ENCODE results near the gene HSBP1. TPM values are rescaled to one million over a fixed set of nuclear protein-coding genes. Genes with fewer than 3 reads are reported as not detected.

The HSBP1 gene
- total and polyA plus RNA-seq, 2 of the 4 experiments (the other 2 are of a cell fraction) = 8.8 to 65.2 TPM

- peaks cover 19% of the 10 kb centered on the region for H3K27me3 ChIP-seq (ENCODE audit: control insufficient read depth, insufficient read depth, low read length)
- BruUV-seq (replicated peaks) = no TSS peak
Measured at GRCh38 chr16:83859265-83859664, 51.5 kb downstream of the HSBP1 start.

More at GRCh38 chr16:83859265-83859664, 51.5 kb downstream of the HSBP1 start:
- Histone ChIP-seq H2AK9ac (replicated peaks; ENCODE audit: low read depth, low read length, poor library complexity) (no peak overlapping the region), H3K9me3 (ENCODE audit: control insufficient read depth, insufficient read depth, low read length) (no peaks in the 10 kb centered on the region), H3K14ac (replicated peaks; ENCODE audit: low read depth, low read length) (no peak overlapping the region), H3K18ac (ENCODE audit: low read depth, low read length) (no peak overlapping the region), H3K23ac (ENCODE audit: low read depth, low read length) (no peak overlapping the region), H4K8ac (ENCODE audit: low read depth in 2 of 2, low read length in 2 of 2) (no peak overlapping the region), H3K56ac (ENCODE audit: extremely low read depth, insufficient read depth, low read length) (no peak overlapping the region), H3K9ac (ENCODE audit: low read depth, low read length) (no peak overlapping the region), H2BK120ac (ENCODE audit: low read depth, low read length) (no peak overlapping the region), H2AK5ac (ENCODE audit: low read depth, low read length) (no peak overlapping the region), H3K79me1 (ENCODE audit: low read depth in 1 of 2, low read length in 2 of 2) (no peaks in the 10 kb centered on the region), H3K4ac (ENCODE audit: low read depth, low read length) (no peak overlapping the region), H2AFZ (replicated peaks; ENCODE audit: low read length, poor library complexity) (no peak overlapping the region), H4K20me1 (ENCODE audit: insufficient read depth, low read length) (no peaks in the 10 kb centered on the region), H3K27ac (ENCODE audit: insufficient read depth, low read length) (no peak overlapping the region), H4K91ac (ENCODE audit: insufficient read depth, low read depth, low read length) (no peak overlapping the region), H2BK5ac (ENCODE audit: low read depth, low read length, poor library complexity, severe bottlenecking) (no peak overlapping the region), H3K36me3 (ENCODE audit: control insufficient read depth, insufficient read depth, low read length) (no peaks in the 10 kb centered on the region), H2BK20ac (ENCODE audit: low read depth, low read length) (no peak overlapping the region), H2BK15ac (ENCODE audit: low read depth, low read length) (no peak overlapping the region), H3K4me3 (ENCODE audit: insufficient read depth, low read depth, low read length) (no peak overlapping the region), H3K4me1 (ENCODE audit: control insufficient read depth, insufficient read depth, low read length) (no peaks in the 10 kb centered on the region), H4K5ac (ENCODE audit: low read depth, low read length) (no peak overlapping the region), H3K4me2 (ENCODE audit: low read depth, low read length) (no peak overlapping the region), H3K9me1 (ENCODE audit: insufficient read depth, low read length) (no peaks in the 10 kb centered on the region)
- 52% methylated on average over 5 of the region's 8 CpGs; no CpG with 5 or more reads in 1 of the 2 experiments for WGBS, 2 experiments (ENCODE audit: extremely low coverage in 2 of 2, insufficient read length in 1 of 2)
- dilution Hi-C loops (cut with HindIII; ENCODE audit: low sequenced_read_pairs, unreplicated experiment) = no loop called here
- DNase-seq = no peak
- in situ Hi-C loops (cut with MboI; ENCODE audit: low sequenced_read_pairs) = loop anchor here (25.0 kb wide), 1 partner anchor 1597 kb away; no protein-coding TSS in a partner anchor
- intact Hi-C loops (cut with micrococcal nuclease) = no loop called here
- CTCF ChIA-PET = no interaction called here
- TF ChIP-seq USF2 (IDR thresholded peaks at IDR 0.05; ENCODE audit: low read depth, low read length) (peak; percentile 15; the same call in 1 of the 2 replicates), MAFK (IDR thresholded peaks at IDR 0.05; ENCODE audit: low read depth, low read length) (no peak), RAD21 (IDR thresholded peaks at IDR 0.05; ENCODE audit: low read length) (no peak), NFE2L2 (IDR thresholded peaks at IDR 0.05; ENCODE audit: low read depth, low read length) (no peak)
- POLR2A ChIA-PET (ENCODE audit: unreplicated experiment) = no interaction called here
- ATAC-seq (ENCODE audit: low read depth) = no peak
